Activated CD4-positive, alpha-beta memory T cell treated with anti-CD3 and anti-CD28 coated beads for 36 hours (primary cell): ENCODE data around the gene SDHAF1. TPM values are rescaled to one million over a fixed set of nuclear protein-coding genes. Genes with fewer than 3 reads are reported as not detected.
A peak's percentile ranks its signal among the peaks of the same experiment; 100 is the strongest.

Experiments used
- CTCF ChIA-PET: fragments of 350-600 bp; sonication (Branson Sonifier 250); formaldehyde crosslinking; loops from one replicate; lab custom pipeline; 2021; ENCODE audit warnings: antibody characterized with exemption, inconsistent platforms; lab: Charles Lee
- POLR2A ChIA-PET: fragments of 350-600 bp; sonication (Branson Sonifier 250); formaldehyde crosslinking; loops from one replicate; lab custom pipeline; 2021; ENCODE audit warnings: antibody characterized with exemption; lab: Charles Lee
- DNase-seq: peaks from one replicate; pipeline ENCODE4 v3.0.0-alpha.2; 2020
- H3K27ac Mint-ChIP-seq: one replicate; pipeline ENCODE4 v1.8.0; 2021; ENCODE audit warnings: mixed read lengths
- H3K27me3 Mint-ChIP-seq: one replicate; pipeline ENCODE4 v1.8.0; 2021; ENCODE audit warnings: mixed read lengths
- H3K36me3 Mint-ChIP-seq: one replicate; pipeline ENCODE4 v1.8.0; 2021; ENCODE audit warnings: mixed read lengths
- H3K4me1 Mint-ChIP-seq: one replicate; pipeline ENCODE4 v1.8.0; 2021; ENCODE audit warnings: low read depth, mixed read lengths
- H3K4me3 Mint-ChIP-seq: one replicate; pipeline ENCODE4 v1.8.0; 2021; ENCODE audit warnings: mild to moderate bottlenecking, mixed read lengths
- H3K9me3 Mint-ChIP-seq: one replicate; pipeline ENCODE4 v1.8.0; 2021; ENCODE audit warnings: mixed read lengths
- intact Hi-C: fragments of 100-400 bp; cut with micrococcal nuclease; formaldehyde crosslinking; loops from one replicate; pipeline ENCODE4 v1.15.1; 2023
- total RNA-seq, 2 experiments: library from RNA; stranded (reverse); gene quantifications; one replicate each; pipeline ENCODE4 v1.2.3, GENCODE V29; 2021

Gene SDHAF1
- total RNA-seq, 2 experiments from 2014 or later = 15.8 to 18.9 TPM

DNA sequence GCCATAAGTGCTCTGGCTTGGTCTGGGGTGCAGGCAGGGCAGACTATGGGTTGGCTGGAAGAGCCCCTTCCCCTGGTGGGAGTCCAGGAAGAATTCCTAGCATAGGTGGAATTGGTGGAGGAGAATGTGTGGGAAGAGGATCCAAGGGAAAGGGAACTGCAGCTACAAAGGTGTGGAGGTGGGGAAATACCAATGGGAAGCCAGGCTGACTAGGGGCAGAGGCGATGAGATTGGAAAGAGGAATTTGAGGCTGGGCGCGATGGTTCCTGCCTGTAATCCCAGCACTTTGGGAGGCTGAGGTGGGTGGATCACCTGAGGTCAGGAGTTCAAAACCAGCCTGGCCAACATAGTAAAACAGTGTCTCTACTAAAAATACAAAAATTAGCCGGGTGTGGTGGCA lies 4.8 kb upstream of the SDHAF1 start:
- H3K9me3 Mint-ChIP-seq = peaks cover 5% of the 10 kb centered on the region
- no peak for DNase-seq
- CTCF ChIA-PET = no interaction called here
- H3K4me1 Mint-ChIP-seq = peaks cover 9% of the 10 kb centered on the region
- intact Hi-C loops = no loop called here
- no peak overlapping the region for H3K4me3 Mint-ChIP-seq
- H3K27ac Mint-ChIP-seq = no peak overlapping the region
- no peaks in the 10 kb centered on the region for H3K36me3 Mint-ChIP-seq
- POLR2A ChIA-PET = no interaction called here
- peaks cover 22% of the 10 kb centered on the region for H3K27me3 Mint-ChIP-seq

DNA sequence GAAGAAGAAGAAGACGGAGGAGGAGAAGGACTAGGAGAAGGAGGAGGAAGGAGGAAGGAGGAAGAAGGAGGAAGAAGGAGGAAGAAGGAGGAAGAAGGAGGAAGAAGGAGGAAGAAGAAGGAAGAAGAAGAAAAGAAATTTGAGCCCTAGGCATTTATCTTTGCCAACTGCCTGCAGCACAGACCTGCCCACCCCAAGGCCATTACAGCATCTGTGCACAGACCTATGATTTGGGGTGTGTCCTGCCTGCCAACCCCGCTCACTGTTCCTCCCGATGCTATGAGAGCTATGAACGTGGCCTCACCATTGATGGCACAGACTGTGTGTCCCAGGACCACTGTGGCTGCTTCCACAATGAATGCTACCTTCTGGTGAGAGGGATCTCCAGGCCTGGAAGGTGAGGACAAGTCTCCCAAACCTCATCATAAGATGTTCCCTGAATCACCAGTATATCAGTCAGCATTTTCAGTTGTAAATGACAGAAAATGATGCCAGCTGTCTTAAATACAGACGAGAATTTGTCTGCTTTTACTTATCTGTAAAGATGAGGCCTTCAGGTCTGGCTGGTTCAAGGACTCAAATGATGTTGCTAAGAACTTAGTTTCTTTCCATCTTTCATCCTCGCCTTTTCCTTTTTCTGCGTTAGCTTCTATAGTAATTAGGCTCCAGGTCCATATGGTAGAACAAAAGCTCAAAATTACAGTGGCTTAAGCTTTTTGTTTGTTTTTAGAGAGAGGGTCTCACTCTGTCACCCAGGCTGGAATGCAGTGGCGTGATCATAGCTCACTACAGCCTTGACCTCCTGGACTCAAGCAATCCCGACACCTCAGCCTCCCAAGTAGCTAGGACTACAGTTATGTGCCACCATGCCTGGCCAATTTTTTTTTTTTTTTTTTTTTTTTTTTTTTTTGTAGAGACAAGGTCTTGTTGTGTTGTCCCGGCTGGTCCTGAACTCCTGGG lies 3.9 kb upstream of the SDHAF1 start:
- Mint-ChIP-seq H3K9me3 (peaks cover 5% of the 10 kb centered on the region), H3K4me1 (peaks cover 14% of the 10 kb centered on the region), H3K36me3 (peaks cover 2% of the 10 kb centered on the region), H3K27me3 (peaks cover 14% of the 10 kb centered on the region), H3K27ac (no peak overlapping the region), H3K4me3 (no peak overlapping the region)
- ChIA-PET POLR2A (no interaction called here), CTCF (interaction anchor here (1.0 to 1.4 kb wide), 3 partner anchors 42 to 137 kb away, joined by 3 to 4 read pairs (median 3); partner anchors contain the start of gene POLR2I)
- DNase-seq = no peak
- intact Hi-C loops = no loop called here

- Mint-ChIP-seq H3K27me3 (peaks cover 8% of the 10 kb centered on the region), H3K9me3 (peaks cover 5% of the 10 kb centered on the region), H3K4me3 (no peak overlapping the region), H3K27ac (no peak overlapping the region), H3K4me1 (peaks cover 20% of the 10 kb centered on the region), H3K36me3 (peaks cover 7% of the 10 kb centered on the region)
- CTCF ChIA-PET = interaction anchor here (1.0 to 1.4 kb wide), 3 partner anchors 43 to 136 kb away, joined by 3 to 4 read pairs (median 3); partner anchors contain the start of gene POLR2I
- intact Hi-C loops = no loop called here
- POLR2A ChIA-PET = no interaction called here
- DNase-seq = no peak
Measured at GRCh38 chr19:35991731-35992450, 3.1 kb upstream of the SDHAF1 start.

GRCh38 chr19:35992907-35993765 lies 1.9 kb upstream of the SDHAF1 start:
- intact Hi-C loops = no loop called here
- Mint-ChIP-seq H3K9me3 (peaks cover 5% of the 10 kb centered on the region), H3K27ac (peak overlapping the region; percentile 18), H3K36me3 (peaks cover 10% of the 10 kb centered on the region), H3K4me3 (no peak overlapping the region), H3K27me3 (peaks cover 6% of the 10 kb centered on the region), H3K4me1 (peaks cover 28% of the 10 kb centered on the region)
- POLR2A ChIA-PET = interaction anchor here (1.1 to 3.8 kb wide), 2 partner anchors 15 to 21 kb away, joined by 3 to 12 read pairs; partner anchors contain the start of genes ALKBH6 and SYNE4
- no peak for DNase-seq
- CTCF ChIA-PET = interaction anchor here (0.6 to 1.8 kb wide), 4 partner anchors 13 to 319 kb away, joined by 3 to 8 read pairs (median 4); partner anchors contain the start of gene SYNE4

- POLR2A ChIA-PET = interaction anchor here (1.1 to 3.8 kb wide), 2 partner anchors 14 to 20 kb away, joined by 3 to 12 read pairs; partner anchors contain the start of genes ALKBH6 and SYNE4
- peaks cover 30% of the 10 kb centered on the region for H3K4me1 Mint-ChIP-seq
- H3K4me3 Mint-ChIP-seq = peak overlapping the region; percentile 65
- intact Hi-C loops = loop anchor here (2.0 kb wide), 1 partner anchor 21 kb away; the partner anchor contains the start of gene ALKBH6
- peaks cover 10% of the 10 kb centered on the region for H3K36me3 Mint-ChIP-seq
- CTCF ChIA-PET = interaction anchor here (0.6 to 1.8 kb wide), 3 partner anchors 14 to 67 kb away, joined by 3 to 8 read pairs (median 4); partner anchors contain the start of gene SYNE4
- H3K9me3 Mint-ChIP-seq = no peaks in the 10 kb centered on the region
- DNase-seq = peak; percentile 20
- no peak overlapping the region for H3K27ac Mint-ChIP-seq
- no peaks in the 10 kb centered on the region for H3K27me3 Mint-ChIP-seq
Measured at GRCh38 chr19:35993923-35994598, 927 bp upstream of the SDHAF1 start.

- intact Hi-C loops = loop anchor here (5.0 kb wide), 2 partner anchors 39 to 131 kb away; no protein-coding TSS in a partner anchor
- peaks cover 14% of the 10 kb centered on the region for H3K36me3 Mint-ChIP-seq
- POLR2A ChIA-PET = interaction anchor here (3.8 kb wide), 1 partner anchor 17 kb away, joined by 12 read pairs; the partner anchor contains the start of gene ALKBH6
- H3K27me3 Mint-ChIP-seq = no peaks in the 10 kb centered on the region
- H3K4me1 Mint-ChIP-seq = peaks cover 40% of the 10 kb centered on the region
- CTCF ChIA-PET = interaction anchor here (1.7 kb wide), 1 partner anchor 17 kb away, joined by 5 read pairs; the partner anchor contains the start of gene ALKBH6
- DNase-seq = no peak
- H3K27ac Mint-ChIP-seq = peak overlapping the region; percentile 36
- H3K4me3 Mint-ChIP-seq = peak overlapping the region; percentile 88
- no peaks in the 10 kb centered on the region for H3K9me3 Mint-ChIP-seq
Measured at GRCh38 chr19:35996777-35997176, 1.8 kb downstream of the SDHAF1 start.

- no peaks in the 10 kb centered on the region for H3K9me3 Mint-ChIP-seq
- intact Hi-C loops = no loop called here
- peaks cover 24% of the 10 kb centered on the region for H3K4me1 Mint-ChIP-seq
- no peaks in the 10 kb centered on the region for H3K27me3 Mint-ChIP-seq
- peaks cover 11% of the 10 kb centered on the region for H3K36me3 Mint-ChIP-seq
- POLR2A ChIA-PET = no interaction called here
- no peak overlapping the region for H3K4me3 Mint-ChIP-seq
- no peak for DNase-seq
- CTCF ChIA-PET = no interaction called here
- H3K27ac Mint-ChIP-seq = no peak overlapping the region
Measured at GRCh38 chr19:36001605-36002004, 6.6 kb downstream of the SDHAF1 start.

DNA sequence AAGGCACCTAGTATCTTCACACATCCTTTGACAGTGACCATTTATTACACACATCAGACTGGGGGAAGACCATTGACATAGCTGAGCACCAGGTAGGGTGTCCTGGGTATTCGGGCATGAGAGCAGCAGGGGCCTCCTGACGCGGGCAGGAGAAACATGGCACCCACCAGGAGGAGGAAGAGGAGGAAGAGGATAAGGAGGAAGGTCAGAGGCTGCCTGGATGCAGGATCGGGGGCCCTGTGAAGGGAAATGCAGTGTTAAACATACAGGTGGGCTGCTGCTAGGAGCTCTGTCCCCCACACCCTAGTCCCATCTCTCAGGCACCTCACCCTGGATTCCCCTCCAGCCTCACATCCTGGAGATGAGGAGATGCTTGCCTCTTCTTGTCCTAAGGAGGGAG lies 8.3 kb downstream of the SDHAF1 start:
- intact Hi-C loops = no loop called here
- ChIA-PET POLR2A (interaction anchor here (0.6 kb wide), 1 partner anchor 59 kb away, joined by 3 read pairs; no protein-coding TSS in a partner anchor), CTCF (no interaction called here)
- H3K4me1 Mint-ChIP-seq = peaks cover 12% of the 10 kb centered on the region
- no peak overlapping the region for H3K4me3 Mint-ChIP-seq
- no peaks in the 10 kb centered on the region for H3K27me3 Mint-ChIP-seq
- H3K9me3 Mint-ChIP-seq = no peaks in the 10 kb centered on the region
- no peak for DNase-seq
- no peak overlapping the region for H3K27ac Mint-ChIP-seq
- H3K36me3 Mint-ChIP-seq = peaks cover 6% of the 10 kb centered on the region

- Mint-ChIP-seq H3K4me1 (peaks cover 13% of the 10 kb centered on the region), H3K4me3 (no peak overlapping the region), H3K36me3 (no peaks in the 10 kb centered on the region), H3K27me3 (no peaks in the 10 kb centered on the region), H3K27ac (no peak overlapping the region), H3K9me3 (no peaks in the 10 kb centered on the region)
- ChIA-PET POLR2A (no interaction called here), CTCF (no interaction called here)
- DNase-seq = no peak
- intact Hi-C loops = no loop called here
Measured at GRCh38 chr19:36006955-36007354, 12.0 kb downstream of the SDHAF1 start.

- H3K27me3 Mint-ChIP-seq = no peaks in the 10 kb centered on the region
- ChIA-PET CTCF (interaction anchor here (2.4 kb wide), 1 partner anchor 14 kb away, joined by 8 read pairs; the partner anchor contains the start of gene SDHAF1), POLR2A (interaction anchor here (0.8 to 0.9 kb wide), 2 partner anchors 15 to 46 kb away, joined by 3 read pairs; partner anchors contain the start of gene THAP8)
- no peaks in the 10 kb centered on the region for H3K9me3 Mint-ChIP-seq
- H3K4me3 Mint-ChIP-seq = peak within 1 kb of the TSS; percentile 45
- H3K4me1 Mint-ChIP-seq = peaks cover 20% of the 10 kb centered on the region
- H3K27ac Mint-ChIP-seq = no peak within 1 kb of the TSS
- no peaks in the 10 kb centered on the region for H3K36me3 Mint-ChIP-seq
- DNase-seq = no peak
- intact Hi-C loops = no loop called here
Measured at GRCh38 chr19:36008336-36008978, 13.5 kb downstream of the SDHAF1 start, which contains the start of gene SYNE4. SYNE4 (minus strand) TSS chr19:36008813; CDS start chr19:36008681, 132 bp downstream.
